DOHH2 (cell line): Measurements from ENCODE around the gene ZNF24.

Experiments
- H3F3A ChIP-seq: fragments of 200-600 bp; sonication (generic), shearing (Covaris generic); 2 replicates; pipeline ENCODE4 v1.6.0; 2016; ENCODE audit warnings: antibody characterized with exemption, mild to moderate bottlenecking; ENCODE audit not compliant: control insufficient read depth, insufficient read depth
- H3K27ac ChIP-seq: fragments of 200-600 bp; sonication (generic); 2 replicates; pipeline ENCODE4 v1.5.1; 2014; ENCODE audit warnings: low read depth, mild to moderate bottlenecking, low read length, moderate library complexity
- H3K27me3 ChIP-seq: fragments of 200-600 bp; sonication (generic); 2 replicates; pipeline ENCODE4 v1.6.1; 2014; ENCODE audit warnings: mild to moderate bottlenecking, low read length, mixed read lengths; ENCODE audit not compliant: control insufficient read depth
- H3K36me3 ChIP-seq: fragments of 200-600 bp; sonication (generic); 2 replicates; pipeline ENCODE4 v1.6.1; 2014; ENCODE audit warnings: mild to moderate bottlenecking, low read length, moderate library complexity, mixed read lengths; ENCODE audit not compliant: control insufficient read depth
- H3K4me1 ChIP-seq: fragments of 200-600 bp; sonication (generic); 2 replicates; pipeline ENCODE4 v1.6.1; 2014; ENCODE audit warnings: mild to moderate bottlenecking, low read length, mixed read lengths; ENCODE audit not compliant: control insufficient read depth
- H3K4me2 ChIP-seq: fragments of 200-600 bp; sonication (generic); 2 replicates; pipeline ENCODE4 v1.6.0; 2014; ENCODE audit warnings: mild to moderate bottlenecking, low read length, moderate library complexity
- H3K4me3 ChIP-seq: fragments of 200-600 bp; sonication (generic); 2 replicates; pipeline ENCODE4 v1.5.1; 2014; ENCODE audit warnings: mild to moderate bottlenecking, low read length, mixed read lengths
- H3K79me2 ChIP-seq: fragments of 200-600 bp; sonication (generic); 2 replicates; pipeline ENCODE4 v1.6.1; 2014; ENCODE audit warnings: mild to moderate bottlenecking, low read length, mixed read lengths; ENCODE audit not compliant: control insufficient read depth
- H3K9me2 ChIP-seq: fragments of 200-600 bp; sonication (generic); replicated peaks from 2 replicates; pipeline ENCODE4 v1.6.1; 2014; ENCODE audit warnings: mild to moderate bottlenecking, low read length, mixed read lengths; ENCODE audit not compliant: control insufficient read depth
- H3K9me3 ChIP-seq: fragments of 200-600 bp; sonication (generic); 2 replicates; pipeline ENCODE4 v1.6.1; 2014; ENCODE audit warnings: antibody characterized with exemption, low read length, mixed read lengths; ENCODE audit not compliant: control insufficient read depth, insufficient read depth
- H4K20me1 ChIP-seq: fragments of 200-600 bp; sonication (generic); 2 replicates; pipeline ENCODE4 v1.6.0; 2014; ENCODE audit warnings: low read depth, mild to moderate bottlenecking, antibody characterized with exemption, low read length, moderate library complexity; ENCODE audit not compliant: control insufficient read depth, insufficient read depth
- CTCF ChIP-seq: fragments of 200-600 bp; sonication (generic); IDR thresholded peaks from one replicate; pipeline ENCODE4 v1.5.1; 2014; ENCODE audit warnings: antibody characterized with exemption, mild to moderate bottlenecking, low read depth, low read length; ENCODE audit not compliant: poor library complexity, severe bottlenecking
- EZH2phosphoT487 ChIP-seq: fragments of 200-600 bp; sonication (generic); IDR thresholded peaks from 2 replicates; pipeline ENCODE4 v1.6.1; 2017; ENCODE audit warnings: borderline replicate concordance, mild to moderate bottlenecking, antibody characterized with exemption, low read length, moderate library complexity, mixed read lengths

Gene ZNF24

GRCh38 chr18:35291166-35291565 is 53.1 kb downstream of the ZNF24 start:
- Histone ChIP-seq H3K9me2 (no peaks in the 10 kb centered on the region), H3K4me2 (peak overlapping the region; percentile 69), H3K9me3 (peaks cover under 1% of the 10 kb centered on the region; the same call in 1 of the 2 replicates), H3F3A (no peaks in the 10 kb centered on the region), H3K4me3 (peak overlapping the region; percentile 97), H4K20me1 (no peaks in the 10 kb centered on the region), H3K27me3 (no peaks in the 10 kb centered on the region), H3K4me1 (peaks cover 27% of the 10 kb centered on the region), H3K36me3 (peaks cover 41% of the 10 kb centered on the region), H3K27ac (no peak overlapping the region), H3K79me2 (peaks cover 73% of the 10 kb centered on the region)
- no peak for TF ChIP-seq EZH2phosphoT487
- TF ChIP-seq CTCF, result no peak

GRCh38 chr18:35290094-35290735 is 54.0 kb downstream of the ZNF24 start, which contains the start of gene ZSCAN30:
ZSCAN30 (minus strand) TSS chr18:35290229; CDS start chr18:35264352, 25,877 bp downstream.
- H3K36me3 ChIP-seq, result peaks cover 32% of the 10 kb centered on the region
- peaks cover 5% of the 10 kb centered on the region; the same call in 1 of the 2 replicates for H3K9me3 ChIP-seq
- TF ChIP-seq EZH2phosphoT487 (no peak), CTCF (no peak)
- peak within 1 kb of the TSS; percentile 97 for H3K4me3 ChIP-seq
- peak within 1 kb of the TSS; percentile 69 for H3K4me2 ChIP-seq
- no peaks in the 10 kb centered on the region for H3K9me2 ChIP-seq
- no peaks in the 10 kb centered on the region for H3K27me3 ChIP-seq
- H3K27ac ChIP-seq, result peak within 1 kb of the TSS; percentile 60
- H3K79me2 ChIP-seq, result peaks cover 67% of the 10 kb centered on the region
- H4K20me1 ChIP-seq, result no peaks in the 10 kb centered on the region
- peaks cover 27% of the 10 kb centered on the region for H3K4me1 ChIP-seq
- no peaks in the 10 kb centered on the region for H3F3A ChIP-seq

- Histone ChIP-seq H3K4me2 (peak overlapping the region; percentile 69), H3K27me3 (no peaks in the 10 kb centered on the region), H3K27ac (peak overlapping the region; percentile 60), H3K4me1 (peaks cover 27% of the 10 kb centered on the region), H3K36me3 (peaks cover 29% of the 10 kb centered on the region), H3K9me2 (no peaks in the 10 kb centered on the region), H3K9me3 (peaks cover 8% of the 10 kb centered on the region; the same call in 1 of the 2 replicates), H3F3A (no peaks in the 10 kb centered on the region), H4K20me1 (no peaks in the 10 kb centered on the region), H3K4me3 (peak overlapping the region; percentile 97), H3K79me2 (peaks cover 67% of the 10 kb centered on the region)
- TF ChIP-seq CTCF, result no peak
- no peak for TF ChIP-seq EZH2phosphoT487
These were observed 54.5 kb downstream of the ZNF24 start for GRCh38 chr18:35289727-35290093.
